CD4-positive, alpha-beta T cell treated with Interleukin-17A for 4 hours (primary cell): ENCODE data around the gene GPR37L1.
"Not testable (repeated sequence)": the region's sequence is repeated elsewhere in the genome, so short reads cannot be mapped to it uniquely, and the experiment has no call there.

Experiments used
- DNase-seq: peaks from one replicate; pipeline ENCODE4 v3.0.0-alpha.2; 2020; ENCODE audit warnings: mixed read lengths

Gene GPR37L1

DNA sequence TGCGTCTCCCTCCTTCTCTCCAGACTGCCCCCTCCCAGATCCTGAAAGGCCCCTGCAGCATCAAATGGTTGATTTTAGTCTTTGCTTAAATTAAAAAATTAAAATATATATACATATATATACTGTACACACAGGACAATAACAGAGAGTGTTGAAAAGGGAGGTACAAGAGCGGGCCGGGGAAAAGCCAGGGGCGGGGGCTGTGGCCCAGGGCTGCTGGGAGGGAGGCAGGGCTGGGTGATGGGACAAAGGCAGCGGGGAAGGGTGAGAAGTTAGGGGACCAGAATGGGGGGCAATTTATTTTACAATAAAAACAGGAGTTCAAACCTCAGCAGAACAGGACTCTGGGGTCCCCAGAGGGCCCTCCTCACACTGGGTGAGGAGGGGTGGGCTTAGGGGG is 11.3 kb downstream of the GPR37L1 start:
- no peak for DNase-seq

DNA sequence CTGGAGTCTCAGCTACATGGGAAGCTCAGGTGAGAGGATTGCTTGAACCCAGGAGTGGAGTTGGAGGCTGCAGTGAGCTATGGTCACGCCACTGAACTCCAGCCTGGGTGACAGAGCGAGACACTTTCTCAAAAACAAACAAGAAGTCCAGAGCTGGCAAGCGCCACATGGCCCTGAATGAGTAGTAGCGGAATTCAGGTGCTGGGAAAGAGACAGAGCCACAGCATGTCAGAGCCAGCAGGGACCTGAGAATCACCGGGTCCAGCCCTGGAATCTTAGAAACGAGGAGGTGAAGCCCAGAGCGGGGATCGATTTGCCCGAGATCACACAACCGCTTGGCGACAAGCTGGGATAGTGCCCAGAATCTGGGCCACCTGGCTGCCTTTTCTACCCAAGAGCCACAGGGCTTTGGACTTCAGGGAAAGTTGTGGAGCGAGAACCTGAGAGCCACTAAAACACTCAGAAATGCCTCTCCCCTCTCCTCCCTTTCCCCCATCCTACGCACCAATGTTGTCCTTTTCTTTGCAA is 12.0 kb downstream of the GPR37L1 start:
- DNase-seq, result no peak

DNA sequence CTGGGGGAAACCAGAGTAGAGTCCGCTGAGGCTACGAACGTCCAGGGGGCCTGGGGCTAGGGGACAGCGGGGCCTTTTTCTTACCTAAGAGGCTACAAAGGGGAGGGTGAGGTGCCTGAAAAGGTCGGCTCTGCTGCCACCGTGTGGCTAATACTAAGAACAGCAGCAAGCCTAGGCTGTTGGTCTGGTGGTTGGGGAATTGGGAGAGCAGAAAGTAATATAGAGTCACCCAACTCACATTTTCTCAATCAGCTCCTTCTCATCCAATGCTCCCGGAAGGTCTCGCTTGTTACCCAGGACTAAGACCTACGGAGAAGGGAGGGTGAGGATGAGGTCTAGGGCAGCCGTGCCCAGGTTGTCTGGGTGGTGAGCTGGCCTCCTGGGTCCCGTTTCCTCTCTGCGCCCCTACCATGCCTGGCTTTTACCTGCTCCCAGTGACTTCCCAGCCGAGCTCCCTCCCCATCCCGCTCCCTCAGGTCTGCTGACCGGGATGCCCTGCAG is 12.6 kb downstream of the GPR37L1 start:
- peak; percentile 67 for DNase-seq

DNA sequence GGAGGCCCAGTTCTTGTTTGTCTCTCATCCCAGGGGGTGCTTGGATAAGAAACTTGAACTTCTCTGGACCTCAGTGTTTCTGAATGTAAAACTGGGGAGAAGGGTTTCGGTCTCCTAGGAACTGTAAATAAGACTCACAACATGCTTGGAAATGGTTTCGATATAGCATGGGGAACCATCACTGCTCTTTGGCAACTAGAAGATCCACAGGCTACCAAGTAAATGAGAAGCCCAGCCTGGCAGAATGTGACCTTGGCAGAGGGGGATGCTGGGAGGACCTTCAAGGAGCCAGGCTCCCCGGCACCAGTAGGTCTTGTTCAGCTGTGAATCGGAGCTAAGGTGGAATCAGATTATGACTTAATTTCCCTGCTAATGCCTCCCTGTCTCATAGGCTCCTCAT is 18.1 kb downstream of the GPR37L1 start:
- no peak for DNase-seq

DNA sequence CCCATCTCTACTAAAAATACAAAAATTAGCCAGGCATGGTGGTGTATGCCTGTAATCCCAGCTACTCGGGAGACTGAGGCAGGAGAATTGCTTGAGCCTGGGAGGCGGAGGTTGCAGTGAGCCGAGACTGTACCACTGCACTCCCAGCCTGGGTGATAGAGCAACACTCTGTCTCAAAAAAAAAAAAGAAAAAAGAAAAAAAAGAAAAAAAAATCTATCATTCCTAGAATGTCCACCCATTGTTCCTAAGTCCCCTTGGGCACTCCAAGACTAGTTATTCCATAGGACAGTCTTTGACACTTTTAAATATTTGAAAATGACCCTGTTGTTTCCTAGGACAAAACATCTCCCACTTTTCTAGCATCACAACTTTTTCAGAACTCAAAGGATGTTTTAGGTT is 18.8 kb downstream of the GPR37L1 start:
- not testable (repeated sequence) for DNase-seq

DNA sequence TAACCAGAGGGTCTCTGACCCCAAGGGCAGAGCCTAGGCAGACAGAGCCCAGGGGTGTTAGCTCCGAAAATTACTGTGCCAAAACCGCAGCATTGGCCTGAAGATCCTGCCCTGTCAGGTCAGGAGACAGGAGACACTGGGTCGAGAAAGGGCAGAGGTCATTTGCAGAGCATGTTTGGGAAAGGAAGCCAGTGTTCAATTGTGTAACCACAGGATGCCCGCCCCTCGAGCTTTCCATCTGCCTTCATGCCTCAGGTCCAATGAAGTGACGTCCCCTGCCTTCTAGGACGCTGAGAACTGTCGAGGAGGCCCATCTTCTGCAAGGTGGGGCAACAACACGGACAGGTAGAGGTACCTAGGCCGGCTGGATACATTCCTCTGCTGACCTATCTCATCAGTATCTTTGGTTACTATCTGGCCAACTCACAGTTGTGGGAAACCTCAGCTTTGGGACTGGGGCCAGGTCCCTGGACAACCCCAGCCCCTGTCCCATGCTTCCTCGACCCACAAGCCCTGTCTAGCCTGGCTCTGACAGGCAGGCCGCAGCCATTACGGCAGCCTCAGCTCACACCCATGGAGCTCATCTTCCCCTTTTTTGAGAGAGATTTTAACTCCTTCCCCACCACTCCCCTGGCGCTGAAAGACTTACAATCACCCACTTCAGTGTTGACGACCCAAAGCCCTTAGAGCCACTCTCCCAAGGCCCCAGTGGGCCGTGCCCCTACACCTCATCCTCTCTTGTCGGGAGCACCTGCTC is 20.5 kb downstream of the GPR37L1 start:
- DNase-seq, result peak; percentile 26

DNA sequence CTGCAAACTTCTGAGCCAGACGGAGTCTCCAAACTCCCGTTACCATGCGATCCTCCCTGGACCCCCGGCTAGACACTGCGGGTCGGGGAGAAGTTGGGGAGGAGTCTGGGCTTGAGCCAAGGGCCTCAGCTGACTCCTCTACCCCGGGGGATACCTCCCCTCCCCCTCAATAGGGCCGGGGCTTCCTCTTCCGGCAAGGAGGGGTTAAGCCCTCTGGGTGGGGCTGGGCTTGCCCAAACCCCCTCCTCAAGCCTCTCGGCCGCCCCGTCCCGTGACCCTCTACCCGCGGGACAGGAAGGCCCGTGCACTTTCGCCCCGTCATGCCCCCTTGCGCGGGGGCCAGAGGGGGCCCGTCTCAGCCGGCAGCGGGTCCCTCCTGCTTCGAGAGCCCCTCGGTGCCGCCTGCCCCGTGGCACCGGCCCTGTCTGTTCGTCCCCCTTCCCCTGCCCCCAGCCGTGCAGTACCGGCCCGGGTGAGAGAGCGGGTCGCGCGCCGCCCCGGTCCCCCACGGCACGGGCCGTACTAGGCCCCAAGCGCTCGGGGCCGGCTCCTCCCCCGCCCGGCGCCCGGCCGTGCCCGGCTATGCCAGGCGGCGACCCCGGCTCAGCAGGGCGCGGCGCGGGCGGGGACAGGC is 21.2 kb downstream of the GPR37L1 start:
- DNase-seq, result peak; percentile 49

DNA sequence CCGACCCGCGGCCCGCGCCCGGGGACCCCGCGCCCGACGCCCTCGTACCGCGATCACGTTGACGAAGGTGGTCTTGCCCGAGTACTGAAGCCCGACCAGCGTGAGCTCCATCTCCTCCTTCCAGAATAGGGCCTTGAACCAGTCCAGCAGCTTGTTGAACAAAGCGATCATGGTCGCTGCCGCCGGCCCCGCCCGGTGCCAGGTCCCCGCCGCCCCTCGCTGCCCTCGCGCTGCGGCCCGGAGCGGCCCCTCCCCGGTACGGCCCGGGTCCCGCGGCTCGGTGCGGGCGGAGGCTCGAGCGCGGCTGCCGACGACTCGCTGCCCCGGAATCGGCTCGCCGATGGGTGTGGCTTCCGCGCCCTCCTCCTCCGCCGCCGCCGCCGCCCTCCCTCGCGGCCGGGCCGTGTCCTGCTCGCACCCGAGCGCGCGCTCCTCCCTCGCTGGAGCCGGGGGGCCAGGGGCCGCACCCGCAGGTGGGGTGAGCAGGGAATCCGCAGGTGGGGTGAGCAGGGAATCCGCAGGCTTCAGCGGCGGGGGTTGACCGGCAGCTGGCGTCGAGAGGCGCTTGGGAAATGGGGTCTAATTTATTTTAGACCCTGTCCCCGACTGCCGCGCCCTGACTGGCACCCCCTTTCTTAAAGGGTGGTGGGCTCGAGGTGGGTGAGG is 21.8 kb downstream of the GPR37L1 start, which contains the start of gene ARL8A:
ARL8A (minus strand) TSS at position 336 of the 666 bp plus-strand sequence; CDS start at position 171, 165 bp downstream.
- DNase-seq, result peak; percentile 79

DNA sequence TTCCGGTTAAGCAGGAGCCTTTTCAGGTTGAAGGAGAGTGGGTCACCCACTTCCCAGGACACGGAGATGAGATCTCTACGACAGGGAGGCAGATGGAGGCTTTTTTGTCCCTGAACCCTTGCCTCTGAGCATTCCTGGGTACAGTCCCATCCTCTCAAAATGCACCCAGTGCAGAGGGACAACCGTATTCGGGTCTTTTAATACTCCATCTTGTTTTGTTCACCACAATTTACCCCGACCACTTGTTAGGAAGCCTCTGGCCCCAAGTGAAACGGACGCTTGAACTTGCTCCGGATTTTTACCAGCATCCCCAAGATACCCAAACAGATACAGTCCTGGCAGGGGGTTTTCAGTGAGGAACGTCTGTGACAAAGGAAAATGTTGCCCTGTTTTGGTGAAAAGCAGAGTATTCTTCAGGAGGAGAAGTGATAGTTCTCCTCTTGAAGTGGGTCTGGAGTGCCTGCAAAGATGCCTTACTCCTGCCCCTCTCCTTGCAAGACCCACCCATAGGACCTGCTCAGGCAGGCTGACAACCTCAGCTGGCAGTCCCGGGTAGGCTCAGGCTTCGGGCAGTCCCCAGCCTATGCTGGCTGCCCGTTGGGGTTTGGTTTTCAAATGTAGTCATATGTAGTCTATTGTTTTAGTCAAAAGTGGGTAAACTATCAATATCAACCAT is 22.5 kb downstream of the GPR37L1 start:
- DNase-seq, result peak; percentile 24

DNA sequence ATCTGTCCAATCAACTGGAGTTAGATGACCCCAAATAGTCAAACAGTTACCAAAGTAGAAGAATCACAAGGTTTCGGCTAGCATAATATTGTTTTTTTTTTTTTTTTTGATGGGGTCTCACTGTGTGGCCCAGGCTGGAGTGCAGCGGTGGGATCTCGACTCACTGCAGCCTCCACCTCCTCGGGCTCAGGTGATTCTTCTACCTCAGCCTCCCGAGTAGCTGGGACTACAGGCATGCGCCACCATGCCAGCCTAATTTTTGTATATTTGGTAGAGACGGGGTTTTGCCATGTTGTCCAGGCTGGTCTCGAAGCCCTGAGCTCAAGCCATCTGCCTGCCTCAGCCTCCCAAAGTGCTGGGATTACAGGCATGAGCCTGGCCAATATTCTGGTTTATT is 23.0 kb downstream of the GPR37L1 start:
- not testable (repeated sequence) for DNase-seq

DNA sequence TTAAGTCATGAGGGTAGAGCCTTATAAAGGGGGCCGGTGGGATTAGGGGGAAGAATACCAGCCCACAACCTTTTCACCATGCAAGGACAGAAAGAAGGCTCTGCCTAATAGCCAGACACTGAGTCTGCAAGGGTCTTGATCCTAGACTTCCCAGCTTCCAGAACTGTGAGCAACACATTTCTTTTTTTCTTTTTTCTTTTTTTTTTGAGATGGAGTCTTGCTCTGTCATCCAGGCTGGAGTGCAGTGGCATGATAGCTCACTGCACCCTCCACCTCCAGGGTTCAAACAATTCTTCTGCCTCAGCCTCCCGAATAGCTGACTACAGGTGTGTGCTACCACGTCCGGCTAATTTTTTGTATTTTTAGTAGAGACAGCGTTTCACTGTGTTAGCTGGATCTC is 23.6 kb downstream of the GPR37L1 start:
- DNase-seq, result no peak

DNA sequence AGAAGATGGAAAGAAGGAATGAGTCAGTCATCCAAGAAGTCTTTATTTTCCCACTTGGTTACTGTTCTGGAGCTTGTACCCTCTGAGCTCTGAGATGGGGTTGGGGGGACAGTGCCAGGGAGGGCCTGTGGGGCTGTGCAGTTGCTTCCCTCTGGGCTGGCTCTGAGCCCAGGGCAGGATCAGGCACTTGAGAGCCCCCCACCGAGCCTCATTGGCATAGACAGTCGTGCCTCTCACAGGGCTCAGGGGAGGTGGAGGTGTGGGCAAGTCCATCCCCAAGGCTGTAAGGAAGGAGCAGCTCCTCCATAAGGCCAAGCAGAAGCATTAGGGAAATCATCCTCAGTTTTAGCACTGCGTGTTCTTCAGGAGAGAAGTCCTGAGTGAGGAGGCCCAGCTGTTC is 24.3 kb downstream of the GPR37L1 start:
- no peak for DNase-seq

DNA sequence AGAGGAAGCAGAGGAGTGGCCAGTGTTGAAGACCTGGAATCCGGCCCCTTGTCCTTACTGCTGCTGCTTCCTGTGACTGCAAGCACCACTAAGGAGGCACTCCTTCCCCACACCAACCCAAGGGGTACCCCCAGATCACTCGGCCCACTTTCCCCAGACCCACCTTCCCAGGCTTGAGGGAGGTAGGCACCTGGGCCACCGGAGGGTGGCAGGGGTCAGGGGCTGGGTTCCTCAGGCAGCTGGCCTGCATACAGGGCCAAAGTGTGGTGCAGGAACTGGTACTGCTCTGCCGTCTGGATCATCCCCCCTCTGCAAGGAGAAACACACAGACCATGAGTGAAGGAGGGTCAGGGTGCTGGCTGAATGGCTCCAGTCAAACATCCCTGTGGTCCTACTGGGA is 25.7 kb downstream of the GPR37L1 start:
- no peak for DNase-seq

DNA sequence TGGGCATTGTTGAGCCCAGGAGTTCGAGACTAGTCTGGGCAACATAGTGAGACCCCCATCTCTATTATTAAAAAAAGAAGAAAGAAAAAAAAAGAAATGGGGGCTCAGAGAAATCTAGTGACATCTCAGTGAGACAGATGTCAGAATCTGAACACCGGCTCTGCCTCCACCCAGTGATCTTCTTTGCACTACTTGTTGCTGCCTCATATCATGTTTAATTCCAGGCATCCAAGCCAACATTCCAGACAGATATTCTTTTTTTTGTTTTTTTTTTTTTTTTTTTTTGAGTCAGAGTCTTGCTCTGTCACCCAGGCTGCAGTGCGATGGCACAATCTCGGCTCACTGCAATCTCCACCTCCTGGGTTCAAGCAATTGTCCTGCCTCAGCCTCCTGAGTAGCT is 26.8 kb downstream of the GPR37L1 start:
- DNase-seq, result no peak

DNA sequence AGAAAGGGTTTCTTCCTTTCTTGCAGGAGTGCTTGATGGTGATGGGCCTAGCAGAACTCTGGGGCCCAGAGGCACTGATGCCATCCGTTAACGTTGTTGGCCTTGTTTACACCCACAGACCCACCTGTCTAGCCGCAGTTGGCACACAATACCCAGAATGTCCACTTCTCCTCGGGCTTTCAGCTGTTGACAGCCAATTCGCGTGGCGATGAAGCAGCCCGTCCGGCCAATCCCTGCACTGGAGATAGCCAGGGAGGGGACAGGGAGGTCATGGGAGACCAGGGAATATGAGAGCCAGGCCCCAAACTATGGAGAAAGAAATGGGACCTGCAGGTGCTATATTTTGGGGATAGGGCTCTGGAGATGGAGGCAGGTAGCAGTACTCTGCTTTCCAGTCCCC is 27.5 kb downstream of the GPR37L1 start:
- no peak for DNase-seq

DNA sequence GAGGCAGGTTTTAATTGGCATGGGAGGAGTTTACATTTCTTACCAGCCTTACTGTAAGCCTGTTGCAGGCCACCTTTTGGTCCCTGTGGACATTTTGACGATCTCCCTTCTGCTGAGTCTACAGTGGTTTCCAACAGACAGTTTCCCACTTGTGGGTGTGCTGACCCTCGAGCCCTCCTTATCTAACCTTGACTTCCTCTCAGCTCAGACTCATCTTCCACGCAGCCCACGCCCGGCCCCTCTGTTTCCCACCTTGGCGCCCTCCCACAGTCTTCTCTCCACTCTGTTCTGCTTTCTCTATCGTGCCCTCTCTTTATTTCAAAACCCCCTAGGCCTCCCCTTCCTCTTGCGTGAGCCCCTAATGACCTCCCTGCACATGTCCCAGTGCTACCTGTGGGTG is 27.9 kb downstream of the GPR37L1 start:
- no peak for DNase-seq

DNA sequence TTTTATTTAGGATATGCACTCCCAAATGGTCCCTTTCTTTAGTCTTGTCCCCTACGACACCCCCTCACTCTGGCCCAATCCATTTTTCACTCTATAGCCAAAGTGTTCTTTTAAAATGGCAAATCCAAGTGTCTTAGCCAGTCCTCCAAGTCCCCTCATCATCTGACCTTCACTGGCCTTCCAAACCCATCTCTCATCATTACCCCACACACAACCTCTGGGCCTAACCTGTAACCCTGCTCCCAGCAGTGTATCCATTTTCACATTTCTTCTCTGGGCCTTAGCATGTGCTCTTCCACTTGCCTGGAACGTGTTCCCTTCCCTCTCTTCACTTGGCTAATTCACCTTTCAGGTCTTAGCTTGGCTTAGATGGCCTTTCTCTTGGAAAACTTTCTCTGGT is 28.3 kb downstream of the GPR37L1 start:
- DNase-seq, result no peak

DNA sequence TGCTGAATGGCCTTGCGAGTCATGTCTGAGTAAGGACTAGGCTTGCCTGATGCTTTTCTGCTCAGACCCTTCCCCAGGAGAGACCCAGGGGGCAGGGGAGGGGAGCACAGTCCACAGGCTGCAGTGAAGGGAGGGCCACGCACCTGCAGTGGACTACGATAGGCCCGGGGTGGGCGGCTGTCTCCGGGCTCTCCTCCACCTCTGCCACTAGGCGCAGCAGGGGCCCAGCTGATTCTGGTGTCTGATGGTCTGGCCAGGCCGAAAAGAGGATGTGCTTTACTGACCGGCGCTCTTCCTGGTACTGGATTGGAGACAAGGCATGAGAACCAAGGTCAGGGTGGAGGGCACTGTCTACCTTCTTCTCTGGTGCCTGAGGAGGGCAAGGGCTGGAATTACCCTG is 29.7 kb downstream of the GPR37L1 start:
- no peak for DNase-seq

DNA sequence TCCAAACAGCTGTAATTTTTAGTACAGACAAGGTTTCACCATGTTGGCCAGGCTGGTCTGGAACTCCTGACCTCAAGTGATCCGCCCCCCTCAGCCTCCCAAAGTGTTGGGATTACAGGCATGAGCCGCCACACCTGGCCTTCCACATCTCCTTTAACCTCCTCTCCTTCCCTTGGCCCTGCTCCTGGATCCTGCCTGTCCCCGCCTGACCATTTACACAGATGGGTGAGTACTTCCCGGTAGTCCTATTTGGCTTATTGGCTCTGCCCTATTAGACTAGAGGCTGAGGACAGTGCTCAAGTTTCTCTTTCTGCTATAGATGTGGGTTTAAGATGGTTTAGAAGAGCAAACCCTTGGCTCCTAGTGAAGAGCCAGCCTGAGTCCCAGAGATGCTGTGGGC is 30.6 kb downstream of the GPR37L1 start:
- no peak for DNase-seq

DNA sequence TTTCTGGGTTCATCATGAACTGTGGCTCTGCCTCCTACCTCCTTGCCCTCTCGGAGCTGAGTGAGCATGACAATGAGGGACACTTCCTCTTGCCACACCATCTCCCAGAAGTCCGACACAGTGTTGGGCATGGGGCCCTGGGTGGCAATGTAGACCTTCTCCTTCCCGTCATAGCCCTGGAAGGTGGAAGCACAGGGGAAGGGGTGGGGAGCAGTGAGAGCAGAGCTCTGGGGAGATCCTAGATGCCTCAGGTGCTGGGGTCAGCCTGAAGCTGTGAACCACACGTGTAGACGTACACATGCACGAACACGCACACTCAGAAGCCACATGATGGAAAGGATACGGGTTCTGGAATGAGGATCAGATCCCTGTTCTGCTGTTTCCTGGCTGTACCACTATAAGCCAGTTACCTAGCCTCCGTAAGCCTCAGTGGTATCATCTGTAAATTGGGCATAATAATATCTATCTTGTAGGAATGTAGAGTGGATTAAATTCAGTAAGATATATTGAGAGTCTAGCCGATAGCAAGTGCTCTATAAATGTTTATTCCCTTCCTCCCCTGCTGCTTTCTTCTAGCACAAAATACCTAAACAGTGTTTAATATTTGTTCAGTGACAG is 31.5 kb downstream of the GPR37L1 start:
- DNase-seq, result no peak

DNA sequence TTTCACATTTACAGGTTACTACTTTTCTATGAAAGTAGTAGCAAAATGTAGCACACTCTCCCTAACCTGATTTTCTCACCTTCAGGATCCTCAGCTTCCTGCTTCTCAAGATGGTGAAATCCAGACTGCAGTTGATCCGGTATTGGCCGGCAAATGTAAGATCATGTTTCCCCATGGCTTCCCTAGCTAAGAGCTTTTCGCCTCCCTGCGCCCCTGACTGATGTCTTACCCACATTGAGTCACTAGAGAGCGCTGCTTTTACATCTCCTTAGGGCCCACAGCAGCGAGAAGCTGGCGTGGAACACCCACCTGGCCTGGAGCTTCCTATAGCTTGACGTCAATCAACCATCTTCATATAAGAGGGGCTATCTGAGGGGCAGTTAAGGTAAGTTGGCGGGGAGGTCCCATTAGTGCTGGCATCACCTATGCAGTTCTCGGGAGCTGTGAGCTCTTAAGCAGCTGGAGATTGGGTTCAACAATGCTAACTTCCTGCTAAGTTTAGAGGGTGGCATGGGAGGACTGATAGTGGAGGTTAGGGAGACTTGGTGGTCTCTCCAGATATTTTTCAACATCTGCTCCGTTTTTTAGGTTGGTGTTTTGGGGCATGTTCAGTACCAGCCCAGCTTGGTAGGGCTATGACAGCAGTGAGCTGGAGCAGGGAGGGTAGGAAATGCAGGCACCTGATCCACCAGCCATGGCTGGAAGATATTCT is 32.2 kb downstream of the GPR37L1 start:
- DNase-seq, result peak; percentile 61

DNA sequence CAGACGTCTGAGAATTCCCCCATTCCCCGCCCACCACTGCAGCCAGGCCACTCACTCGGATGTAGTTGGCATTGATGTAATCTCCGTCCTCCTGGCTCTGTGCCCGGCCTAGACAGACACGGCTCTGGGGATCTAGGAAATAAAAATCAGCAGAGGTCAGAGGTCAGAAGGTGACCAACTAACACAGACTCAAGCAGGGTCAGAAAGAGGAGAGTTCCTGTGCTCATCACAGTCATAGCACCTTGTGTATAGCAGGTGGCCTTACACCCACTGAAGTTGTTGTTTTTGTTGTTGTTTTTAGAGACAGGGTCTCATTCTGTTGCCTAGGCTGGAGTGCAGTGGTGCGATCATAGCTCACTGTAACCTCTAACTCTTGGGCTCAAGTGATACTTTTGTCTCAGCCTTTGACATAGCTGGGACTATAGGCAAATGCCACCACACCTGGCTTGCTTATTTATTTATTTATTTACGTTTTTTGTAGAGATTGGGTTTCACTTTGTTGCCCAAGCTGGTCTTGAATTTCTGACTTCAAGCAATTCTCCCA is 32.8 kb downstream of the GPR37L1 start:
- DNase-seq, result no peak
